RWPE1 (cell line): ENCODE measurements around the gene OR1F1.

Experiments
- CTCF ChIA-PET: fragments of 350-600 bp; sonication (Branson Sonifier 250); formaldehyde crosslinking; extraction: SDS; loops from one replicate; lab custom pipeline; 2021; lab: Yijun Ruan, JAX
- POLR2A ChIA-PET: fragments of 400-600 bp; formaldehyde crosslinking; extraction: SDS; loops from one replicate; lab custom pipeline; 2020; ENCODE audit warnings: antibody characterized with exemption; ENCODE audit not compliant: low non-redundant PET; lab: Yijun Ruan, JAX
- DNase-seq: peaks from one replicate; pipeline ENCODE4 v3.0.0; 2012; ENCODE audit warnings: low spot score
- H3K27ac ChIP-seq: fragments of 450-650 bp; 2 replicates; pipeline ENCODE4 v1.5.1; 2017
- TF ChIP-seq, protein P1 (sequence below): fragments of 450-650 bp; conservative IDR thresholded peaks from 2 replicates; pipeline ENCODE4 v1.5.1; 2017; ENCODE audit warnings: low read depth, mild to moderate bottlenecking

Gene OR1F1

DNA sequence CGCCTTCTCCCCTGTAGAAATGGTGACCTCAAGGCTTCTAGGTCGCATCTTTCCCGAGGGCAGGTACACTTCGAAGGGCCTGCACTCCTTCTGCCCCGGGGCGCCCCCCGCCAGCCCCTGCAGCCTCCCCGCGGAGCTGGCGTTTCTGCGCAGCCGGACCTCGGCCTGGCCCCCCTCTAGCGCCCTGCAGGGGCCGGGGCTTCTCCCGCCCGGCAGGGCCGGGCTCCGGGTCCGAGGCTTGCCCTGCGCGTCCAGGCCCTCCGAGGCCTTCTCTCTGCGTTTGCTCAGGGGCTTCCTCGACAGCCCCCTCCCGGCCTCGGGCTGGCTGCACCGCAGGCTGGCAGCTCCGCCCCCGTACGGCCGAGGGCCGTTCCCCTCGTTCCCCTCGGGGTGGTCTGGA lies 66.3 kb downstream of the OR1F1 start:
- ChIA-PET CTCF (no interaction called here), POLR2A (no interaction called here)
- TF ChIP-seq, protein P1, sequence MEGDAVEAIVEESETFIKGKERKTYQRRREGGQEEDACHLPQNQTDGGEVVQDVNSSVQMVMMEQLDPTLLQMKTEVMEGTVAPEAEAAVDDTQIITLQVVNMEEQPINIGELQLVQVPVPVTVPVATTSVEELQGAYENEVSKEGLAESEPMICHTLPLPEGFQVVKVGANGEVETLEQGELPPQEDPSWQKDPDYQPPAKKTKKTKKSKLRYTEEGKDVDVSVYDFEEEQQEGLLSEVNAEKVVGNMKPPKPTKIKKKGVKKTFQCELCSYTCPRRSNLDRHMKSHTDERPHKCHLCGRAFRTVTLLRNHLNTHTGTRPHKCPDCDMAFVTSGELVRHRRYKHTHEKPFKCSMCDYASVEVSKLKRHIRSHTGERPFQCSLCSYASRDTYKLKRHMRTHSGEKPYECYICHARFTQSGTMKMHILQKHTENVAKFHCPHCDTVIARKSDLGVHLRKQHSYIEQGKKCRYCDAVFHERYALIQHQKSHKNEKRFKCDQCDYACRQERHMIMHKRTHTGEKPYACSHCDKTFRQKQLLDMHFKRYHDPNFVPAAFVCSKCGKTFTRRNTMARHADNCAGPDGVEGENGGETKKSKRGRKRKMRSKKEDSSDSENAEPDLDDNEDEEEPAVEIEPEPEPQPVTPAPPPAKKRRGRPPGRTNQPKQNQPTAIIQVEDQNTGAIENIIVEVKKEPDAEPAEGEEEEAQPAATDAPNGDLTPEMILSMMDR: no peak
- no peak for DNase-seq
- no peak overlapping the region for H3K27ac ChIP-seq
